ENCODE measurements around the gene RNASE13.

RNASE13 gene

GRCh38 chr14:21024585-21025370 is 9.8 kb downstream of the RNASE13 start, which contains the start of gene NDRG2:
Gene NDRG2, minus strand, starts transcription at chr14:21025061. Its CDS starts 1,746 bp downstream, at chr14:21023315.
- no peak within 1 kb of the TSS for H3K27ac ChIP-seq (ENCODE audit: low read length)
- no peaks in the 10 kb centered on the region for H3K9me3 ChIP-seq (ENCODE audit: control insufficient read depth, low read depth, low read length)
- H3K9ac ChIP-seq (ENCODE audit: low read length): peak within 1 kb of the TSS; percentile 56
- H3K4me3 ChIP-seq (ENCODE audit: low read length): peak within 1 kb of the TSS; percentile 75
- no peaks in the 10 kb centered on the region for H3K36me3 ChIP-seq (ENCODE audit: control insufficient read depth, low read depth, low read length)
- H3K27me3 ChIP-seq (ENCODE audit: control insufficient read depth, insufficient read depth, low read length): peaks cover 40% of the 10 kb centered on the region
- peaks cover 18% of the 10 kb centered on the region for H3K4me1 ChIP-seq (ENCODE audit: control insufficient read depth, low read depth, low read length)

- Histone ChIP-seq H3K4me1 (ENCODE audit: control insufficient read depth, low read depth, low read length) (peaks cover 18% of the 10 kb centered on the region), H3K9me3 (ENCODE audit: control insufficient read depth, low read depth, low read length) (no peaks in the 10 kb centered on the region), H3K36me3 (ENCODE audit: control insufficient read depth, low read depth, low read length) (no peaks in the 10 kb centered on the region), H3K4me3 (ENCODE audit: low read length) (peak overlapping the region; percentile 75), H3K9ac (ENCODE audit: low read length) (peak overlapping the region; percentile 48), H3K27ac (ENCODE audit: low read length) (no peak overlapping the region), H3K27me3 (ENCODE audit: control insufficient read depth, insufficient read depth, low read length) (peaks cover 40% of the 10 kb centered on the region)
Observed at GRCh38 chr14:21023817-21024584, 10.6 kb downstream of the RNASE13 start.

- H3K36me3 ChIP-seq (ENCODE audit: control insufficient read depth, low read depth, low read length): no peaks in the 10 kb centered on the region
- H3K9ac ChIP-seq (ENCODE audit: low read length): no peak overlapping the region
- no peaks in the 10 kb centered on the region for H3K9me3 ChIP-seq (ENCODE audit: control insufficient read depth, low read depth, low read length)
- H3K4me3 ChIP-seq (ENCODE audit: low read length): no peak overlapping the region
- H3K4me1 ChIP-seq (ENCODE audit: control insufficient read depth, low read depth, low read length): peaks cover 18% of the 10 kb centered on the region
- peaks cover 40% of the 10 kb centered on the region for H3K27me3 ChIP-seq (ENCODE audit: control insufficient read depth, insufficient read depth, low read length)
- H3K27ac ChIP-seq (ENCODE audit: low read length): no peak overlapping the region
Observed at GRCh38 chr14:21023174-21023573, 11.4 kb downstream of the RNASE13 start.

- Histone ChIP-seq H3K4me1 (ENCODE audit: control insufficient read depth, low read depth, low read length) (peaks cover 18% of the 10 kb centered on the region), H3K27me3 (ENCODE audit: control insufficient read depth, insufficient read depth, low read length) (peaks cover 40% of the 10 kb centered on the region), H3K27ac (ENCODE audit: low read length) (no peak overlapping the region)
Observed at GRCh38 chr14:21022686-21023085, 11.9 kb downstream of the RNASE13 start.

GRCh38 chr14:21020977-21021545 is 13.5 kb downstream of the RNASE13 start:
- Histone ChIP-seq H3K9me3 (ENCODE audit: control insufficient read depth, low read depth, low read length) (no peaks in the 10 kb centered on the region), H3K27ac (ENCODE audit: low read length) (no peak overlapping the region), H3K27me3 (ENCODE audit: control insufficient read depth, insufficient read depth, low read length) (peaks cover 26% of the 10 kb centered on the region), H3K36me3 (ENCODE audit: control insufficient read depth, low read depth, low read length) (no peaks in the 10 kb centered on the region), H3K4me3 (ENCODE audit: low read length) (no peak overlapping the region), H3K9ac (ENCODE audit: low read length) (no peak overlapping the region), H3K4me1 (ENCODE audit: control insufficient read depth, low read depth, low read length) (peaks cover 7% of the 10 kb centered on the region)

More at GRCh38 chr14:21022686-21023085, 11.9 kb downstream of the RNASE13 start:
- Histone ChIP-seq H3K9me3 (ENCODE audit: control insufficient read depth, low read depth, low read length) (no peaks in the 10 kb centered on the region), H3K4me3 (ENCODE audit: low read length) (no peak overlapping the region), H3K36me3 (ENCODE audit: control insufficient read depth, low read depth, low read length) (no peaks in the 10 kb centered on the region), H3K9ac (ENCODE audit: low read length) (no peak overlapping the region)

GRCh38 chr14:21019366-21019765 is 15.2 kb downstream of the RNASE13 start:
- Histone ChIP-seq H3K9ac (ENCODE audit: low read length) (no peak overlapping the region), H3K4me1 (ENCODE audit: control insufficient read depth, low read depth, low read length) (peaks cover 12% of the 10 kb centered on the region), H3K27me3 (ENCODE audit: control insufficient read depth, insufficient read depth, low read length) (peaks cover 20% of the 10 kb centered on the region), H3K9me3 (ENCODE audit: control insufficient read depth, low read depth, low read length) (no peaks in the 10 kb centered on the region), H3K27ac (ENCODE audit: low read length) (no peak overlapping the region), H3K36me3 (ENCODE audit: control insufficient read depth, low read depth, low read length) (no peaks in the 10 kb centered on the region), H3K4me3 (ENCODE audit: low read length) (no peak overlapping the region)

GRCh38 chr14:21018781-21019180 is 15.8 kb downstream of the RNASE13 start:
- no peak overlapping the region for H3K4me3 ChIP-seq (ENCODE audit: low read length)
- H3K36me3 ChIP-seq (ENCODE audit: control insufficient read depth, low read depth, low read length): no peaks in the 10 kb centered on the region
- H3K4me1 ChIP-seq (ENCODE audit: control insufficient read depth, low read depth, low read length): peaks cover 9% of the 10 kb centered on the region
- no peak overlapping the region for H3K9ac ChIP-seq (ENCODE audit: low read length)
- H3K27ac ChIP-seq (ENCODE audit: low read length): no peak overlapping the region
- no peaks in the 10 kb centered on the region for H3K9me3 ChIP-seq (ENCODE audit: control insufficient read depth, low read depth, low read length)
- H3K27me3 ChIP-seq (ENCODE audit: control insufficient read depth, insufficient read depth, low read length): peaks cover 15% of the 10 kb centered on the region

- Histone ChIP-seq H3K9me3 (ENCODE audit: control insufficient read depth, low read depth, low read length) (no peaks in the 10 kb centered on the region), H3K4me3 (ENCODE audit: low read length) (no peak overlapping the region), H3K27ac (ENCODE audit: low read length) (no peak overlapping the region)
Observed at GRCh38 chr14:21018286-21018685, 16.3 kb downstream of the RNASE13 start.

GRCh38 chr14:21017528-21018245 is 16.9 kb downstream of the RNASE13 start:
- Histone ChIP-seq H3K4me3 (ENCODE audit: low read length) (no peak overlapping the region), H3K27ac (ENCODE audit: low read length) (no peak overlapping the region), H3K4me1 (ENCODE audit: control insufficient read depth, low read depth, low read length) (peaks cover 6% of the 10 kb centered on the region), H3K36me3 (ENCODE audit: control insufficient read depth, low read depth, low read length) (no peaks in the 10 kb centered on the region), H3K9ac (ENCODE audit: low read length) (no peak overlapping the region), H3K9me3 (ENCODE audit: control insufficient read depth, low read depth, low read length) (no peaks in the 10 kb centered on the region), H3K27me3 (ENCODE audit: control insufficient read depth, insufficient read depth, low read length) (peaks cover 4% of the 10 kb centered on the region)

More at GRCh38 chr14:21018286-21018685, 16.3 kb downstream of the RNASE13 start:
- Histone ChIP-seq H3K27me3 (ENCODE audit: control insufficient read depth, insufficient read depth, low read length) (peaks cover 10% of the 10 kb centered on the region), H3K36me3 (ENCODE audit: control insufficient read depth, low read depth, low read length) (no peaks in the 10 kb centered on the region), H3K4me1 (ENCODE audit: control insufficient read depth, low read depth, low read length) (peaks cover 6% of the 10 kb centered on the region), H3K9ac (ENCODE audit: low read length) (no peak overlapping the region)

GRCh38 chr14:21016413-21017190 is 18.0 kb downstream of the RNASE13 start:
- no peak overlapping the region for H3K9ac ChIP-seq (ENCODE audit: low read length)
- no peak overlapping the region for H3K4me3 ChIP-seq (ENCODE audit: low read length)
- H3K9me3 ChIP-seq (ENCODE audit: control insufficient read depth, low read depth, low read length): no peaks in the 10 kb centered on the region
- H3K4me1 ChIP-seq (ENCODE audit: control insufficient read depth, low read depth, low read length): peaks cover 6% of the 10 kb centered on the region
- no peak overlapping the region for H3K27ac ChIP-seq (ENCODE audit: low read length)
- H3K27me3 ChIP-seq (ENCODE audit: control insufficient read depth, insufficient read depth, low read length): no peaks in the 10 kb centered on the region
- H3K36me3 ChIP-seq (ENCODE audit: control insufficient read depth, low read depth, low read length): no peaks in the 10 kb centered on the region

Measured in iPS-18a (cell line).